CD4-positive, alpha-beta T cell treated with Interleukin-6 at 100 ng/mL for 8 hours (primary cell): Measurements from ENCODE around the gene PHOSPHO1.
A peak's percentile ranks its signal among the peaks of the same experiment; 100 is the strongest.

Experiments
- DNase-seq: peaks from one replicate; pipeline ENCODE4 v3.0.0-alpha.2; 2020; ENCODE audit warnings: mixed read lengths, low spot score

PHOSPHO1 gene

DNA sequence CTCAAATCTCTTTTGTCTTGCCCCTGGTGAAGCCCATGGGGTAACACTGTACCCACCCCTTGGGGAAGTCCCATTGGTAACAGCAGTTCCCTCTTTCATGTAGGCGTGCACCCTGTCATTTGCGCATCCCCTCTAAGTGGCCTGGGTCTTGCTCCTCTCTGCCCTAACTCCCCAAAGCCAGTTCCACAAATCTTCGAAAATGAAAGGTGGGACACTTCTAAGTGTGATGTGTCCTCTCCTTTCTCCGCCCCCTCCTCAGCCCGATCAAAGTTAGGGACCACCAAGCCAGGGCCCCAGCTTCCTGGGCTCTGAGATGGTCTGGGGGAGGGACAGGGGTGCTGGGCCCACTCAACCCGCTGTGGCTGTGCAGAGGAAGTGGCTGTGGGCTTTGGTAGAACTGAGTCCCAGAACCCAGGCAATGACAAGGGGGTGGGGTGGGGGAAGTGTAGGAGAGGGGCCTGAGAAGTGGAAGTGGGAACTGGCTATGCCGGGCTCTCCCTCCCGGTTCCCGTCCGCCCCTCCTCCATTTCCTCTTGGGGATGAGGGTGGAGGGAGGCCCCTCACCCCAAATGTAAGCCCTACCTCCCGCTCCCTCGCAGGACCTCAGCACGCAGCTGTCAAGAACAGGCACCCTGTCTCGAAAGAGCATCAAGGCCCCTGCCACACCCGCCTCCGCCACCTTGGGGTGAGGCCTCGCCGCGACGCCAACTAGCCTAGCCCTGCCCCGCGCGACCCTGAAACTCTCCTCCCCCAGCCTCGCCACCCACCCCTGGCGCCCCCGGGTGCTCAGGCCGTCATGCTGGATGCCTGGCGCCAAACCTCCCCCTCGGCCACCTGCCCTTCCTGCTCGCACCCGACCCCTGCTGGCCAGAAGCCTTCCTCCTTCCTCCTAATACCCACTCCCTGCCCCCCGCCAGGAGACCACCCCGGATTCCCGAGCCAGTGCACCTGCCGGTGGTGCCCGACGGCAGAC, 11.4 kb downstream of the PHOSPHO1 start:
- DNase-seq: peak; percentile 46

DNA sequence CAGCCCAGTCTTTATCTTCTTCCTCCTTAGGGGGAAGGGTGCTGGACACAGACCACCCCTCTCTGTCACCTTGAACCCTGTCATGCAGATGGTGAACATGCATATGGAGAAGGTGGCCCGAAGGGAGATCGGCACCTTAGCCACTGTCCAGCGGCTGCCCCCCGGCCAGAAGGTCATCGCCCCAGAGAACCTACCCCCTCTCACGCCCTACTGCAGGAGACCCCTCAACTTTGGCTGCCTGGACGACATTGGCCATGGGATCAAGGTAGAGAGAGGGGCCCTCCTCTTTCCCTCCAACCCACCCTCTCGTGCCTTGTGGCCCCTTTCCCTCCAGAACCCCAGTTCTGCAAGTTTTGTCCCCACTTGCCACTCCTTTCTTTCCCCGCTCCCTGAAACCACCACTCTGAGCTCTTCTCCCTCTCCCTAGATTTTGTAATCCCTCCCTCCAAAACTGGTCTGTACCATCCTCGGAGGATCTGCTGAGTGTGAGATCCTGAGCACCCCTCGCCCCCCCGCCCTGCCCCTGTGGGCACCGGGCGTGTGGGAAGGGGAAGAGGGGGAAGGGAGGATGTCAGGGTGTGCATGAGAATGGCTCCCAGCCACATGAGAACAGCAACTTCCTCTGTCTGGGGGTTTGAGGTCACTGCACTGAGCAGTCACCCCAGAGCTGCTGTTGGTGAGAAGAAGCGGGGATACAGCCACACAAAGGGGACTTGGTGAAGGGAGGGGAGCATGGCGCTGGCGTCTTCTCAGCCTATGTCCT, 12.8 kb downstream of the PHOSPHO1 start:
- DNase-seq: peak; percentile 82

DNA sequence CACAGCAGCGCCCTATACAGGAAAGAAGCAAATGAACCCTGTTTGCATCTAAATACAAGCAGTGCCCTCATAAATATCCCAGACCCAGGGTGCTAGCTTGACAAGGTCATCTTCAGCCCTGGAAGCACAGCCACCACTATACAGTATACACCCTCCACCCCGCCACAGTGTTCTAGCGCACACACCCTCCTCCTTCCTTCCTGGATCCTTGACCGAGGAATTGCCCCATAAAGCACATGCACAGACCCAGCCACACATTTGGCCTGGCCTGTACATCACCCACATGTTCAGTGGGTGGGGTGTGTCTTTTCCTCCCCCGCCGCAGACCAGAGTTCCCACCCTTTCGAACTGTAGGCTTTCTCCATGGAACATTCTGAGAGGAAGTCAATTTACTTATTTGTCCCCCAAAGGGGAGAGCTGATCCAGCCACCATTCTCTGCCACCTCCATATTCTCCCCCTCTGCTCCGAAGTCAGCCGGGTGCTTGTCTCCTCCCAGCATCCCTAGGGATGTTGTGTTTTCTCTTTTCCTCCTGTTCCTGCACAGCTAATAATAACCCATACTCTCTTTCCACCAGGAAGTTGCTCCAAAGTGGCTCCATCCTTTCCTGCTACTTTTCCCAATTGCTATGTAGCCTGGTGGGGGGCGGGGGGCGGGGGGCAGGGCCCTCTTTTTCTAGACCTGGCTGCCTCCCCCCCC, 13.5 kb downstream of the PHOSPHO1 start:
- no peak for DNase-seq

DNA sequence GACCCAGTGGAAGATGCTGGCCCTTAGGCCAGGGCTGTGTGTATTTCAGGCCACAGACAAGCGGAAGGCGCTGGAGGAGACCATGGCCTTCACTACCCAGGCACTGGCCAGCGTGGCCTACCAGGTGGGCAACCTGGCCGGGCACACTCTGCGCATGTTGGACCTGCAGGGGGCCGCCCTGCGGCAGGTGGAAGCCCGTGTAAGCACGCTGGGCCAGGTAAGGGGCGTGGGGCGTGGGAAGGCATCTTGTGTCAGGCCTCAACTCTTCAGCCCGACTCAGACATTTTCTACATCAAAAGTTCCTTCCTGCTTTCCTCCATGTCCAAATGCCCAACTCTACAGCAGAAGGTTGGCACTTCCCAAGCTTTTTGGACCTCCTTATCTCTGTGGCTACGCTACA, 14.1 kb downstream of the PHOSPHO1 start:
- DNase-seq: no peak

DNA sequence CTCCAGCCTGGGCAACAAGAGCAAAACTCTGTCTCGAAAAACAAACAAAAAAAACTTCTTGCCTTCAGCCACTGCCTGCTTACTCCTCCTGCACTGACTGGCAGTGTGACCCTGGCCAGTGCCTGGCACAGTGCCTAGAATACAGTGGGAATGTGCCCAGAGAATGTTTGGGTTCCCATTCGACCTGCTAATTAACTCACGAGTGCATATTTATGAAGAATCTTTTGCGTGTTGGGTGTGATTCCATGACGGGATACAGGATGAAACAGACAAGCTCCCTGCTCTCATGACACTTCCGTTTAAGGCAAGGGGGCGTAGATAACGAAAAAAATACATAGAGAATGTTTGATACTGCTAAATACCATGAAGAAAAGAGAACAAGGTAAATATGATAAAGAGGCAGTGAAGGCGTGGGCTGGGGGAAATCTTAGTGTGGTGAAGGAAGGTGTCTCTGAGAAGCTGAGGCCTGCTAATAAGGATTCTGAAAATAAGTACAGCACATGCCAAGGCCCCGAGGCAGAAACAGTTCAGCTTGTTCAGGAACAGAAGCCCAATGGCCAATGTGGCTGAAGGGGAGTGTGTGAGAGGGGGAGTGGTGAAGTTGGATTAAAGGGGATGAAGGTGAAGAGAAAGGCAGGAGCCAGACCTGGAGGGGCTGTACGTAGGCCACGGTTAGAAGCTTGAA, 15.8 kb downstream of the PHOSPHO1 start:
- no peak for DNase-seq

DNA sequence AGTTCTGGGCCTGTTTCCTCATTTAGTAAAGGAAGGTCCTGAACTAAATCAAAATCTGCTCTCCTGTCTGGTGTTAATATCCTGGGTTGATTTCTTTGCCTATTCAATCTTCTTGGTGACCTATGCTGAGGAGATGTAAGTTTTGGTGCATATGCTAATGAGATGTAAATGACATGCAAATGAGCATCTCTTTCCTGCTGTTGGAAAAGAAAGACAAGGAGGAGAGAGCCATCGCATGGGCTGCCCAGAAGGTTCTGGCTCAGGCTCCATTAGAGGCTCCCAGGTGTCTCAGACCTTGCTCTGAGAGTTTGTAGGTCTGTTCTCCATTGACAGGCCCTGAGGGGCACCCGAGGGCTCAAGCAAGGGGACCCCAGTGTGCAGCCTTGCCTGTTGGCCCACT, 16.7 kb downstream of the PHOSPHO1 start:
- no peak for DNase-seq

DNA sequence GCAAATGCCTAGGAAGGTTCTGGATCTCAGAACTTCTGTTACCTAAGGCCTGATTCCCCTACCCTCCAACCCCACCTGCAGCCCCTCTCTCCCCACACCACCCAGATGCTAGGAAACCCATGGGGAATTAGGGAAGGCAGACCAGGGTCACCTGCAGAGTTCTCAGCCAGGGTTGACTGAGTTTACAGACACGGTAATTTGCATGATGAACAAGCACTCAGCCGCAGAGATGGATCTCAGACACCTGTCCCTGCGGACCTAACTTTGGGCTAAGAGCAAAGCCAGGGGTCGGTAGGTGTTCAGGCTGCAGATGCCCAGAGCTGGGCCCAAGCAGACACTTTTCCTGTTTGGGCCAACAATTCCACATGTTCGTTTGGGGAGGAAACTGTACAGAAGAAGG, 17.2 kb downstream of the PHOSPHO1 start:
- no peak for DNase-seq

DNA sequence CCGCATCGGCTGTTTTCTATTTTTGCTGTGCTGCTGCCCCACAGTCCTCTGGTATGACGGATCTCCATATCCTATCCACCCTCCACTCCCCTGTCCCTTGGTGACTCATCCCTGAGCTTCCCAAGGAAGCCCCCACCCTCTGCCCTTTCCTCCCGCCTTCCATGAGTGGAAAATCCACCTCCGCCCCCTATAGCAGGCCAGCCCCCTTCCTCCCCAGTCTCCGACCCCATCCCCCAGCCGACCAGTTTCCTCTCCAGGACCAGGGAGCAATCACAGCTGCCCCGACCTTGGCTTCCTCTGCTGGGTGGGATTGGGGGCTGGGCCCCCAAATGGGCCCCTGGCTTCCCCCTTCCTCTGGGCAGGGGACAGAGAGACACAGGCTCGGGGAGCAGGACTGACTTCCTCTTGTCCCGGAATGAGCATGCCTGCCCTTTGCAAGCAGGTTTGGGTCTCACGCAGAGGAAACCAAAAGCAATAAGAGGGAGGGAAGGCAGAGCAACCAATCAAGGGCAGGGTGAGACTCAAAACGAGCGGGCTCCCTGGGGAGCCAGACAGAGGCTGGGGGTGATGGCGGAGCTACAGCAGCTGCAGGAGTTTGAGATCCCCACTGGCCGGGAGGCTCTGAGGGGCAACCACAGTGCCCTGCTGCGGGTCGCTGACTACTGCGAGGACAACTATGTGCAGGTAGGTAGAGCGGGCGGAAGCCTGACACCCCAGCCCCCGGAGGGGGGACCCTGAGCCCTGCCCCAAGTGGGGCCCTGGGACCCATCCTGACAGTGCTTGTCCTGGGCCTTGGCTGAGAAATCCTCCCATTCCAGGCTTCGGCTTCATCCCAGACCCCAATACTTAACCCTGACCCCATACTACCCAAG, 20.2 kb downstream of the PHOSPHO1 start, which contains the start of the genes ABI3 and GNGT2:
TSS of gene ABI3 (plus strand) at position 550 of the 872 bp plus-strand sequence. CDS start at position 568, 18 bp downstream.
TSS of gene GNGT2 (minus strand) at position 417 of the 872 bp plus-strand sequence. CDS start 3,152 bp downstream, outside the sequence.
- peak; percentile 71 for DNase-seq

DNA sequence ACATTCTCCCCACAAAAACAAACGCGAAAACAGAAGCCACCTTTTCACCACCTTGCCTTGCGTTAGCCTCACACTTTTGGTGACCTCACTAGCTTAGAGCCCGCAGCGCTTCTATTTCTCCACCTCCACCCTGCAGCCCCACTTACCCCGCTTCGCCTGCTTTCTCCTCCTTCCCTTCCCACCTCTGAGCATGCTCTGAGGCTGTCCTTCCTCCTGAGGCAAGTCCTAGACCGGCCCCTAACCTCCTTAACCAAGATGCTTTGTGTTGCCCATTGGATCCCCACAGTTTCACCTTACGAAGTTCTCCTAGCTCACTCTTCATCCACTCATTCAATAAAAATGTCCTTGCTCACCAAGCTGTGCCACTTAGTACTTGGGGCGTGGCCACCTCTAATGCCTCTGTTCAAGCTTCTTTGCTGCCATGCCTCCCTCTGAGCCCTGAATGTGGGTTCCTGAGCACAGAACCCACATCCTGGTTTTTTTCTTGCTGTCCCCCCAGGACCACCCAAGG, 21.5 kb downstream of the PHOSPHO1 start:
- DNase-seq: no peak

DNA sequence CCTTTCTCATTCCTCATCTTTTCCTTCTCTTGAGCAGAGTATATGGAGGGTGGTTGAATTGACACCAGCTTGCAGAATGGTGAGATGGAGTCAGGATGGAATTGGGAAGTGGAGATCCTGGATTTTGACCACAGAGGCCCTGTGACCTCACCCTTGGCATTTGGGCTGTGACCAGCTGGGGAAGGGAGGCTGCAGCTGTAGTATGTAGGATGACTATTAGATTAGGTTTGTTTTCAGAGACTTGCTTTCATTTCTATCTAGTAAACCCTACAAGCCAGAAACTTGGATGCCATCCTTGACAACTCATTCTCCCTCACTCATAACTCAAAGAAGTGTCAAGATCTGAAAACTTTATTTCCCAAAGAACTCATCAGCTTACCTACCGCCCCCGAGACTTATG, 26.1 kb downstream of the PHOSPHO1 start:
- DNase-seq: no peak

DNA sequence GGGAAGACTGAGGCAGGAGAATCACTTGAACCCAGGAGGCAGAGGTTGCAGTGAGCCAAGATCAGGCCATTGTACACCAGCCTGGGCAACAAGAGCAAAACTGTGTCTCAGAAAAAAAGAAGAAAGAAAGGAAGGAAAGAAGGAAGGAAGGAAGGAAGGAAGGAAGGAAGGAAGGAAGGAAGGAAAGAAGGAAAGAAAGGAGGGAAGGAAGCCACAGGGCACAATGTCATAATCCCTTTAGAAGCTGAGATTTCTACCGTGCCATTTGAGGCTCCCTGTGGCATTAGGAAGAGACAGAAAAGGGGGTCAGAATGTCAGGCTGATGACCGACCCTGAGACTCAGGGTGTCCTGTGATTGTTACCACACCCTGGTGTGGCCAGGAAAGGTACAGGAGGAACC, 26.8 kb downstream of the PHOSPHO1 start:
- DNase-seq: no peak

DNA sequence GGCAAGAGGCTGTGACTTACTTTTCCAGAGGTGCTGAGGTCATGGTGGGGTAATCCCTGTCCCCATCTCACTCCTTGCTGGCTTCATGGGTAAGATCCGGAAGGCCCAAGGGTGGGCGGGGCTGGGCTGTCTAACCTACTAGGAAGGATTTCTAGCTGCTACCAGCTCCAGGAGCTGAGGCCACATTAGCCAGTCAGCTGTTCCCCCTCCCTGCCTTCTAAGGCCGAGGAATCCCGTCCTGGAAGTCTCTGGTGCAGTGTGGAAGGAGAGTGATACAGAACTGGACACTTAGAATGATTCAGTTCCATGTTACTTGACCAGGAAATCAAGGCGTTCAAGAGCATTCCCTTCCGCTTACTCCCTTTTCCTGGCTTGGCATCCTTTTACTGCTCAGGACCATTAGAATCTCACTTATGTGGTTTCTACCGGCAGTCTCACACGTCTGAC, 29.1 kb downstream of the PHOSPHO1 start:
- no peak for DNase-seq

DNA sequence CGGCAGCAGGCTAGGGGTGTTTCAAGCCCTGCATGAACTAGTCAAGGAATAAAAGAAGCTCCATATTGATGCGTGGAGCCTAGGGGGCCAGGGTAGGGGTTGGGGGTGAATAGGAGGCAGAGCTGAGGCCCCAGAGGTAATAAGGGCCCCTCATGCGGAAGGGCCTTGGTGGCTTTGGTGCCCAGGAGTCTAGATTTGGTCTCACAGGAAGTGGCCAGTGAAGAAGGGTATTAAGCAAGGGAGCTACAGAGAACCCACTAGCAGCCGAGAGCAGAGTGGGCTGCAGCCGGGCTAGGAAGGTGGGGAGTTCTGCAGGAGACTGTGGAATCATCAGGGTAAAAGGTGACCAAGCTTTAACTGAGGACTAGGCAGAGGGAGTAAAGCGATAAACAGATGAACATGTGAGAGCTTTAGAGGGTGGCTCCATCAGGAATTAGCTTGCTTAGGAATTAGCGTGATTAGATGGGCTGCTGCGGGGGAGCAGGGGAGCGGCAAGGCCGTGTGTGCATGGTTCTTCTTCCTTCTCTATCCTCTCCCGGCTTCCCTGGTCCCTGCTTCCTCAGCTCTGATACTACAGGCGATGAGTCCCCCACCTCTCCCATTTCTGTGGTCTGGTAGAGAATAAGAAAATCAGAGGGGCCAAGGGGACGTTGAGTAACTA, 30.0 kb downstream of the PHOSPHO1 start:
- no peak for DNase-seq

DNA sequence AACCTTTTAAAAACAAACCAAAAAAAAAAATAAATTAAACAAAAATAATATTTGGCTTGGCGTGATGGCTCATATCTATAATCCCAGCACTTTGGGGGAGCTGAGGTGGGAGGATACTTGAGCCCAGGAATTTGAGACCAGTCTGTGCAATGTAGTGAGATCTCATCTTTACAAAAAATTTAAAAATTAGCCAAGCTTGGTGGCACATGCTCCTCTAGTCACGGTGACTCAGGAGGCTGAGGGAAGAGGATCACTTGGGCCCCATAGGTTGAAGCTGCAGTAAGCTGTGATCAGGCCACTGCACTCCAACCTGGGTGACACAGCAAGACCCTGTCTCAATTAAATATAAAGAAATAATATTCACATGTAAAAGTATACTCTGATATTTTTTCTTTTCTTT, 32.4 kb downstream of the PHOSPHO1 start:
- DNase-seq: no peak

DNA sequence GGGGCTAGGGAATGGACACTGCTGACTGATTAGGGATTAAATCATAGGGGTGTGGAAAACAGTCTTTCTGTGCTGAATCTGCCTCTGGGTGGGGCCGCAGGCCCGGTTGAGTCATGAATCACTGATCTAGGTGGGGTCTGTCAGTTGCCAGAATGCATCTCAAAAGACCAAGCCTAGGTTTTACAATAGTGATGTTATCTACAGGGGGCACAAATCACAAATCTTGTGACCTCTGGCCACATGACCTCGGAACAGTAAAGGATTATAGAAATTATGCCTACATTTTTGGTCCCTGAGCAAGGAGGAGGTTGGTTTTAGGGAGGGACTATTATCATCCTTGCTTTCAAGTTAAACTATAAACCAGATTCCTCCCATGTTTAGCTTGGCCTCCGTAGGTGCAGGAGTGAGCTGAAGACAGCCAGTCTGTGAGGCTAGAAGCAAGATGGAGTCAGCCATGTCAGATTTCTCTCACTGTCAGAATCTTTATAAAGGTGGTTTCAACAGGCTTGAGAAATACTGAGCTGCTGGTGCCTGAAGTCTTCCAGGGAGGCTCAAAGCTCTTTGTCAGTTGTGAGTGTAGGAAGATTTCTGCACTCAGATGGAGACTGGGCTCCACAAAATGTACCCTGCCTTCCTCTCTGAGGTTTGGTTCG, 33.1 kb downstream of the PHOSPHO1 start:
- DNase-seq: no peak

DNA sequence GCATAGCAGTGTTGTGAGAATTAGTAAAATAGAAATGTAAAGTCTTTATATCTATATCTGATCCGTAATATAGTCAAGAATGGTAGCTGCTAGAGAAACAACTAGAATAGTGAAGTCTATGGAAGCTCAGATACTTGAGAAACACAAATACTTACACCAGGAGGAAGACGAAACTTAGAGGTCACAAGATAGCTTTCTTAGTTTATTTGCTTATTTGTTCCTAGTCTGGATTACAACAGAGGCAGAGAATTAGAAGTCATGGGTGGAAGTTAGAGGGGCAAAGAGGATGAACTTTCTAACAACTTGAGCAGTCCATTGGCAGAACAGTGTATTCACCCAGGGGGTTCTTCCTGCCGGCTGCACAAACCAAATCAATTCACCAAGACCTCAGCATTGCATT, 34.1 kb downstream of the PHOSPHO1 start:
- DNase-seq: no peak

DNA sequence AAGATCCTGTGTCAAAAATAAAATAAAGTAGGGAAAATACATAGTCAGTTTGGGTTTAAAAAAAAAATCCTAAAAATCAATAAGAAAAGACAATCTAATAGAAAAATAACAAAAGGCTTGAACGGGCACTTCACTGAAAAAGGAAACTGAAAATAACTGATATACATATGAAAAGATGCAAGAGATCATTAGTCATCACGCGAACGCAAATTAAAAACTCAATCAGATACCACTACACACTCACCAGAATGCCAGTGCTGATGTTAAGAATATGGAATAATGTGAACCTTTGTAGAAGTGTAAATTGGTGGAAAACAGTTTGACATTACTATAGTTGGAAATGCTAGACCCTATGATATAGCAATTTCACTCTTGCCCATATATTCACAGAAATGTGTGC, 34.8 kb downstream of the PHOSPHO1 start:
- no peak for DNase-seq

DNA sequence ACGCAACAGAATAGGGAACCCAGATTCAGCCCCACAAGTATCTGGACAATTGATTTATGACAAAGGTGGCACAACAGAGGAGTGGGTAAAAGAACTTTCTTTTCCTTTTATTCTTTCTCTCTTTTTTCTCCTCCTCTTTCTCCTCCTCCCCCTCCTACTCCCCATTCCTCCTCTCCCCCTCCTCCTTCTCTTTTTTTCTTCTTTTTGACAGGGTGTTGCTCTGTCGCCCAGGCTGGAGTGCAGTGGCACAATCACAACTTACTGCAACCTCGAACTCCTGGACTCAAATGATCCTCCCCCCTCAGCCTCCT, 36.3 kb downstream of the PHOSPHO1 start:
- DNase-seq: no peak

DNA sequence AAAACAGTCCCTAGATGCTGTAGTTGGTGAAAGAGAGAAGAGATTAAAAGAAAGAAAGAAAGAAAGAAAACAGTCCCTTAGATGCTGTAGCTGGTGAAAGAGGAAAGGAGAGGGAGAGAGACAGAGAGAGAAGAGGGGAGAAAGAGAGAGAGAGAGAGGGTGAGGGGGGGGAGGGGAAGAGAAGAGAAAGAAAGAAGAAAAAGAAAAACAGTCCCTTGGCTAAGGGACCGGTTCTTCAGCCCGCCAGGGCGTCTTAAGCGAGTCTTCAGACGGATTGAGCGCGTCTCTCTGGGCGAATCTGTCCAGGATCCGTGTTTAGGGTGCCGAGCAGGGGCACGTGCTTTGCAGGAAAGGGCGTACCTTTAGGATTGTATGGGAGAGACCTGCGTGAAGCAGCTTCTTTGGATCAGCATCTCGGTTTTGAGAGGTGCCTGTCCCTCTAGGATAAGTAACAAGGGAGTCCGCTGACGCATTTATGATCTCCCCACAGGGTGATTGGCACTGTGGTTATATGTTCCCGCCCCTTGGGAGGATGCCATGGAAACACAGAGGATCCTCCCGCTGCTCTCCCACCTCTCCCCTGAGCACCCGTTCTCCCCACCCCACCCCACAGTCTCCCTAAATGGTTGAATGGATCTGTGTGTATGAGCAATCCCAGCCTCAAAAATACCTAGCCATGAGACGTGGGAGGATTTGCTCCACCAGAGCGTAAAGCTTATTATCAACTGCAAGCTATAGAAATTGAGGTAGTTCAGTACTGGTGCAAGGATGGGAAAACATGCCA, 36.9 kb downstream of the PHOSPHO1 start:
- no peak for DNase-seq
